Neuron (in vitro differentiated cells): Measurements from ENCODE around the gene ZNF205.
"Not testable (repeated sequence)": the region's sequence is repeated elsewhere in the genome, so short reads cannot be mapped to it uniquely, and the experiment has no call there.

ENCODE experiments used
- H2AFZ ChIP-seq: one replicate; pipeline ENCODE4 v1.6.1; 2013; ENCODE audit warnings: low read depth, mild to moderate bottlenecking, inconsistent platforms, low read length, moderate library complexity
- H3K27me3 ChIP-seq: one replicate; pipeline ENCODE4 v1.6.1; 2013; ENCODE audit warnings: low read length; ENCODE audit not compliant: insufficient read depth
- H3K36me3 ChIP-seq: one replicate; pipeline ENCODE4 v1.6.1; 2013; ENCODE audit warnings: low read length; ENCODE audit not compliant: insufficient read depth
- H3K4me1 ChIP-seq: one replicate; pipeline ENCODE4 v1.6.1; 2013; ENCODE audit warnings: low read length; ENCODE audit not compliant: insufficient read depth
- H3K4me3 ChIP-seq: 2 replicates; pipeline ENCODE4 v1.5.1; 2013; ENCODE audit warnings: mild to moderate bottlenecking, low read length, moderate library complexity
- H3K9me3 ChIP-seq: one replicate; pipeline ENCODE4 v1.6.1; 2013; ENCODE audit warnings: low read length

The ZNF205 gene

DNA sequence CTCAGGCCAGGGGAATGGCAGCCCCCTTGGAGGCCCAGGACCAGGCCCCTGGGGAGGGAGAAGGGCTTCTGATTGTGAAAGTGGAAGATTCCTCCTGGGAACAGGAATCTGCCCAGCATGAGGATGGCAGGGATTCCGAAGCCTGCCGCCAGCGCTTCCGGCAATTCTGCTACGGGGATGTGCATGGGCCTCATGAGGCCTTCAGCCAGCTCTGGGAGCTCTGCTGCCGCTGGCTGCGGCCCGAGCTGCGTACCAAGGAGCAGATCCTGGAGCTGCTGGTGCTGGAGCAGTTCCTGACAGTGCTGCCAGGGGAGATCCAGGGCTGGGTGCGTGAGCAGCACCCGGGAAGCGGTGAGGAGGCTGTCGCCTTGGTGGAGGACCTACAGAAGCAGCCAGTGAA lies 24.9 kb downstream of the ZNF205 start:
- Histone ChIP-seq H3K4me1 (peaks cover 39% of the 10 kb centered on the region), H3K27me3 (no peaks in the 10 kb centered on the region), H3K36me3 (peaks cover 17% of the 10 kb centered on the region), H3K9me3 (no peaks in the 10 kb centered on the region), H3K4me3 (no peak overlapping the region), H2AFZ (no peak overlapping the region)

DNA sequence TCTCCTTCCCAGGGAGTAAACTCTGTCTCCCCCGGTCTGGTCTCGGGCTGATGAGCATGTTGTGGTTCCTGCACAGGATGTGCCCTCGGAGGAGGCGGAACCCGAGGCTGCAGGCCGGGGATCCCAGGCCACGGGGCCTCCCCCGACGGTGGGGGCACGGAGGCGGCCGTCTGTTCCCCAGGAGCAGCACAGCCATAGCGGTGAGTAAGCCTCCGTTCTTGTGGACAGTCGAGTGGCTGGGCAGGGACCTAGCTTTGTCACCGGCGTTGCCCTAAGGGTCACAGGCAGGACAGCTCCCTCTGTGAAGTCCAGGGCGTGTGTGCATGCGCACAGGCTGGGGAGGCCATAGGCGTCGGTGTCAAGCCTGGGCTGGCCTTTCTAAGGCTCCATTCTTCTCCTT lies 26.0 kb downstream of the ZNF205 start:
- no peak overlapping the region for H2AFZ ChIP-seq
- no peak overlapping the region for H3K4me3 ChIP-seq
- H3K4me1 ChIP-seq, result peaks cover 34% of the 10 kb centered on the region
- no peaks in the 10 kb centered on the region for H3K27me3 ChIP-seq
- H3K36me3 ChIP-seq, result peaks cover 23% of the 10 kb centered on the region
- H3K9me3 ChIP-seq, result no peaks in the 10 kb centered on the region

DNA sequence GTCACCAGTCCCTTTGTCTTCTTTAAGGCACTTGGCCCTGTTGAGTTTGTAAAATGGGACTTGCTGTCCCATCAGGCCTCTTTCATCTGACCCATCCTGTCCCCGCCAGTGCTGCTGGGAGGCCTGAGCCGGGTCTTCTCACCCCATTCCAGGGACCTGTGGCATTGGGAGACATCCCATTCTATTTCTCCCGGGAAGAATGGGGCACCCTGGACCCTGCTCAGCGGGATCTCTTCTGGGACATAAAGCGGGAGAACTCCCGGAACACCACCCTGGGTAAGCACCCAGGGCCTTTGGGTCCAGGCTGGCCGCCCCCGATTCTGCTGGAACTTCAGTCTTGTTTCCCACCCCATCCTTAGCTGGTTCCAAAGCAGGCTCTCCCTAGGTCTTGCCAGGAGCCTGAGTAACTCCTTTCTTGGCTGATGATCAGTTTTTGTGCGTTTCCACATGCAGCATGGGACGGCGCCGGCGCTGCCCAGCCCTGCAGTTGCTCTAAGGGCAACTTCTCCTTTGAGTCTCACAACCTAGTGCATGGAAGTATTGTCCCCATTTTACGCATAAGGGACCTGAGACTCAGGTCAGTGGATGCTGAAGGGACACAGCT lies 26.5 kb downstream of the ZNF205 start:
- no peaks in the 10 kb centered on the region for H3K9me3 ChIP-seq
- H2AFZ ChIP-seq, result no peak overlapping the region
- H3K27me3 ChIP-seq, result no peaks in the 10 kb centered on the region
- H3K4me3 ChIP-seq, result no peak overlapping the region
- H3K4me1 ChIP-seq, result peaks cover 31% of the 10 kb centered on the region
- H3K36me3 ChIP-seq, result peaks cover 23% of the 10 kb centered on the region

DNA sequence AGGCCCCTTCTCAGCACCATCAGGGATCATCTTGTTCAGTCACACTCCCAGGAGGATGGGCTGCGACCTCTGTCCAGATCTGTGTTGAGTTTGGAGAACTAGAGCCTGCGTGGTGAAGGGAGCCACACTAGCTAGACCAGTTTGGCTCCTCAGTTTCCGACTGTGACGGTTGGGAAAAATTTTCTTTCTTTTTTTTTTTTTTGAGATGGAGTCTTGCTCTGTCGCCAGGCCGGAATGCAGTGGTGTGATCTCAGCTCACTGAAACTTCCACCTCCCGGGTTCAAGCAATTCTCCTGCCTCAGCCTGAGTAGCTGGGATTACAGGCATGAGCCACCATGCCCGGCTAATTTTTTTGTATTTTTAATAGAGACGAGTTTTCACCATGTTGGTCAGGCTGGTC lies 27.2 kb downstream of the ZNF205 start:
- H3K27me3 ChIP-seq, H2AFZ ChIP-seq, H3K9me3 ChIP-seq, H3K4me3 ChIP-seq: not testable (repeated sequence)
- H3K36me3 ChIP-seq, result peaks cover 23% of the 10 kb centered on the region
- peaks cover 31% of the 10 kb centered on the region for H3K4me1 ChIP-seq

DNA sequence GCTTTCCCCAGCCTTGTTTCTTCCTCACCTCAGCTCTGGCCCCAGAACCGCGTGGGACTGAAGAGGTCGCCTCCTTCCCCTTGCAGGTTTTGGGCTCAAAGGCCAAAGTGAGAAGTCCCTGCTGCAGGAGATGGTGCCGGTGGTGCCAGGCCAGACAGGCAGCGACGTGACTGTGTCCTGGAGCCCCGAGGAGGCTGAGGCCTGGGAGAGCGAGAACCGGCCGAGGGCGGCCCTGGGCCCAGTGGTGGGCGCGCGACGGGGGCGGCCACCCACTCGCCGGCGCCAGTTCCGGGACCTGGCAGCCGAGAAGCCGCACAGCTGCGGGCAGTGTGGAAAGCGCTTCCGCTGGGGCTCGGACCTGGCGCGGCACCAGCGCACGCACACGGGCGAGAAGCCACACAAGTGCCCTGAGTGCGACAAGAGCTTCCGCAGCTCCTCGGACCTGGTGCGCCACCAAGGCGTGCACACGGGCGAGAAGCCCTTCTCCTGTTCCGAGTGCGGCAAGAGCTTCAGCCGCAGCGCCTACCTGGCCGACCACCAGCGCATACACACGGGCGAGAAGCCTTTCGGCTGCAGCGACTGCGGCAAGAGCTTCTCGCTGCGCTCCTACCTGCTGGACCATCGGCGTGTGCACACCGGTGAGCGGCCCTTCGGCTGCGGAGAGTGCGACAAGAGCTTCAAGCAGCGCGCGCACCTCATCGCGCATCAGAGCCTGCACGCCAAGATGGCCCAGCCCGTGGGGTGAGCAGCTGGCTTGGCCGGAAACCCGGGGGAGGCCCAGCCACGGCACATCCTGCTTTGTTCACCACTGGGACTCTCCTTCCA lies 28.4 kb downstream of the ZNF205 start:
- Histone ChIP-seq H3K4me3 (no peak overlapping the region), H3K4me1 (peaks cover 26% of the 10 kb centered on the region), H3K27me3 (no peaks in the 10 kb centered on the region), H2AFZ (no peak overlapping the region), H3K9me3 (no peaks in the 10 kb centered on the region), H3K36me3 (peaks cover 23% of the 10 kb centered on the region)

DNA sequence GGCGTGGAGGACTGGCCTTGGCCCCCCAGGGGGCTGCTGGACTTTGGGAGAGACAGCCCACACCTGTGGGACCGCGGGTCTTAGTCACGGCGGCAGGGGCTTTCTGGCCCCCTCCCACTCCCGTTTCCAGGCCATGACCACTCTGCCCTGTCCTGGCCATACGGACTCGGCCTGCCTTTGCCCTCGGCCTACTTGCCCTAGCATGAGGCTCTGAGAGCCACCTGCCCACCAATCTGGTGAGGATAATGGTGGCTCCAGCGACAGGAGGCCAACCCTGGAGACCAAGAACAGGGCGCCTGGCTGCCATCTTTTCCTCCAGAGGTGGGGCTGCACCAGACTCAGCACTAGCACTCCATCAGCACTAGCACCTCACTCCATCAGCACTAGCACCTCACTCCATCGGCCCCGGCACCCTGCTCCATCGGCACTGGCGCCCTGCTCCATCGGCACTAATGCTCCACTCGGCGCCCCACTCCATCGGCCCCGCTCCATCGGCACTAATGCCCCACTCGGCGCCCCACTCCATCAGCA lies 29.5 kb downstream of the ZNF205 start:
- Histone ChIP-seq H3K4me3 (no peak overlapping the region), H3K4me1 (peaks cover 21% of the 10 kb centered on the region), H2AFZ (no peak overlapping the region), H3K27me3 (no peaks in the 10 kb centered on the region), H3K36me3 (peaks cover 23% of the 10 kb centered on the region), H3K9me3 (no peaks in the 10 kb centered on the region)

DNA sequence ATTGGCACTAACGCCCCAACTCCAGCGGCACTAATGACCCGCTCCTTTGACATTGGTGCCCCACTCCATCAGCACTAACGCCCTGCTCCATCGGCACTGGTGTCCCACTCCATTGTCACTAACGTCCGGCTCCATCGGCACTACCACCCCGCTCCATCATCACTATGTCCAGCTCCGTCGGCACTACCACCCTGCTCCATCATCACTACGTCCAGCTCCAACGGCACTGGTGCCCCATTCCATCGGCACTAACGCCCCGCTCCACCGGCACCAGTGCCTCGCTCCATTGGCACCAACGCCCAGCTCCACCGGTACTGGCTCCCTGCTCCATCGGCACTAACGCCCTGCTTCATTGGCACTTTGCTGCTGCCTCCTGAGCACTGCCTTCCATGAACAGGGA lies 29.9 kb downstream of the ZNF205 start:
- peaks cover 23% of the 10 kb centered on the region for H3K36me3 ChIP-seq

DNA sequence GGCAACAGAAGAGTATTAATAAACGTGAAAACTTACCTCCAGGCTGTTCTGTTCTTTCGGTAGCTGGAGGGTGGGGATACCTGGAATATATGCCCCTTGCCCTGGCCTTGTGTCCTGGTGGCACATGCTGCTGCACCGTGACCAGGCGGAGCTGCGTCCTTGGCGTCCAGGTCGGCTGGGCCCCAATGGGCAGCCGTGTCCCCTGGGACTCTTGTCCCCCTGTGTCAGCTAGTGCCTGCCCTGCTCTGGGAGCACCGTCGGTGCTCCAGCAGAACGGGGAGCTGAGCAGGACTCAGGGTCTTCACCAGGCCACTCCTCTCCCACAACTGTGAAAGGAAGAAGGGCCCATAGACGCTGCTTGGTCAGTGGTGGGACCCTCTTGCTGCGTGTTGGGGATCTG lies 30.4 kb downstream of the ZNF205 start:
- H3K36me3 ChIP-seq, result peaks cover 23% of the 10 kb centered on the region
- H3K4me1 ChIP-seq, result peaks cover 11% of the 10 kb centered on the region

More for the DNA sequence above, 29.9 kb downstream of the ZNF205 start:
- peaks cover 16% of the 10 kb centered on the region for H3K4me1 ChIP-seq
- no peak overlapping the region for H2AFZ ChIP-seq
- H3K4me3 ChIP-seq, result no peak overlapping the region
- no peaks in the 10 kb centered on the region for H3K9me3 ChIP-seq
- H3K27me3 ChIP-seq, result no peaks in the 10 kb centered on the region

DNA sequence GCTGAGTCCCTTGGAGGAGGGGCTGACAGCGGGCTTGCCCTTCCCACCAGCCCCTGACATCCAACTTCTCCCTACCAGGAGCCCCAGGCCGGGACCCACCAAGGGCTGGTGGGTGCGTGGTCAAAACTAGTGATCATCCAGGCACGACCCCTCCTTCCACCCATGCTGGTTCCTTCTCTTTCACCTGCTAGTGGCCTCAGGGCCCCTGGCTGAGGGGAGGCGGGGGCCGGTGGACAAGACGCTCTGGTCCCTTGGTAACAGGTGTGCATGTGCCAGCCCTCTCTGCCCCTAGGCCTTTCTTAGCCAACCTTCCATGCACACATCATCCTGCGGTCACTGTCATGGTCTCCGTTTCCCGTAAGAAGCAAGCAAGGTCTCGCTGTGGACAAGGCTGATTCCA lies 30.8 kb downstream of the ZNF205 start:
- Histone ChIP-seq H3K4me3 (no peak overlapping the region), H2AFZ (no peak overlapping the region), H3K9me3 (no peaks in the 10 kb centered on the region), H3K36me3 (peaks cover 23% of the 10 kb centered on the region), H3K27me3 (no peaks in the 10 kb centered on the region), H3K4me1 (peaks cover 7% of the 10 kb centered on the region)

More for the DNA sequence above, 30.4 kb downstream of the ZNF205 start:
- Histone ChIP-seq H3K9me3 (no peaks in the 10 kb centered on the region), H2AFZ (no peak overlapping the region), H3K4me3 (no peak overlapping the region), H3K27me3 (no peaks in the 10 kb centered on the region)

DNA sequence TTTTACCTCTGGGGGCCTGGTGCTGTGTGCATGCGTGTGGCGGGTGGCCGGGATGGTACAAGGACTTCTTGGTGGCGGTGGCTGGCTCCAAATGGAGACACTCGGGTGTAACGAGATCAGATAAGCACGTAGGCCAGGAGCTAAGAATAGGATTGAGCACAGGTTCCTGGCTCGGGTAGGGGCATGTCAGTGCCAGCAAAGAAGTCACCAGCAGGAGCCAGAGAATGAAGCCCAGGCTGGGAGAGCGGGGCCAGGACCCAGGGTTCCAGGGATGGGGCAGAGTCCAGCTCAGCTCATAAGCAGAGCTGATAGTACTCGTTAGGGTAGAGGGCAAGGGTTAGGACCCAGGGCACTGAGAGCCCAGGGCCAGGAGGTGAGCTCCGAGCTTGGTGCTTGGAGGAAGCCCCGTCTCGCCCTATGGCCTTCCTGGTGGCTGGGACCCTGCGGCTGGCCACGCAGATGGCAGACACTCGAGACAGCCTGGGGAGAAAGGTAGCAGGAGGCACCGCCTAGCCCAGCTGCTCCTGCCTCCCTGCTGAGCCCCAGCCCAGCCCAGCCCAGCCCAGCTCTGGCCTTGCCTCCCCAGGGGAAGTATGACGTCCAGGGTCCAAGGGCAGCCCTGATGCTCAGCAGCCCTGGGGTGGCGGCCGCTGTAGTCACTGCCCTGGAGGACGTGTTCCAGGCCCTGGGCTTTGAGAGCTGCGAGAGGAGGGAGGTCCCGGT lies 31.4 kb downstream of the ZNF205 start:
- Histone ChIP-seq H3K27me3 (no peaks in the 10 kb centered on the region), H2AFZ (no peak overlapping the region), H3K4me1 (peaks cover 2% of the 10 kb centered on the region), H3K4me3 (no peak overlapping the region), H3K9me3 (no peaks in the 10 kb centered on the region), H3K36me3 (peaks cover 23% of the 10 kb centered on the region)

DNA sequence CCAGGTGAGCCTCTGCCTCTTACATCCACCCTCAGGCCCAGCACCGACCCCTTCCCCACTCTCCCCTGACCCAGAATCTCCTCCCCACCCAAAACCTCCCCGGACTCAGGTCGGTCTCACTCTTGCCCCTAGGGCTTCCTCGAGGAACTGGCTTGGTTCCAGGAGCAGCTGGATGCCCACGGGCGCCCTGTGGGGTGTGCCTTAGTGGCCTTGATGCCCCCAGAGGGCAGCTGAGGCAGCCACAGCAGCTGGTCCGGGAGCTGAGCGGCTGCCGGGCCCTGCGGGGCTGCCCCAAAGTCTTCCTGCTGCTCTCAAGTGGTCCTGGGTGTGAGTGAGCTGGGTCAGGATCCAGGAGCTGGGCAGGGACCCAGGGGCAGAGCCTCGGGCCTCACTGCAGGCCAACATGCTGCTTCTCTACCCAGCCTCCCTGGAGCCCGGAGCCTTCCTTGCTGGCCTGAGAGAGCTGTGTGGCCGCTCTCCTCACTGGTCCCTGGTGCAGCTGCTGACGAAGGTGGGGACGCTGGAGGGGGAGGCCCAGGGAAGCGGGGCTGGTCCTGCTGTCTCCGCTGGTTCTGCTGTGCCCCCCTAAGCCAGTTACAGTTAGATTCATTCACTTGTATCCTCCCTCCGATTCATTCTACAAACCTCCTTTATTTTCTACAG lies 32.1 kb downstream of the ZNF205 start:
- peaks cover 19% of the 10 kb centered on the region for H3K36me3 ChIP-seq
- H3K9me3 ChIP-seq, result no peaks in the 10 kb centered on the region
- no peaks in the 10 kb centered on the region for H3K27me3 ChIP-seq
- H3K4me3 ChIP-seq, result no peak overlapping the region
- peaks cover 4% of the 10 kb centered on the region for H3K4me1 ChIP-seq
- no peak overlapping the region for H2AFZ ChIP-seq

DNA sequence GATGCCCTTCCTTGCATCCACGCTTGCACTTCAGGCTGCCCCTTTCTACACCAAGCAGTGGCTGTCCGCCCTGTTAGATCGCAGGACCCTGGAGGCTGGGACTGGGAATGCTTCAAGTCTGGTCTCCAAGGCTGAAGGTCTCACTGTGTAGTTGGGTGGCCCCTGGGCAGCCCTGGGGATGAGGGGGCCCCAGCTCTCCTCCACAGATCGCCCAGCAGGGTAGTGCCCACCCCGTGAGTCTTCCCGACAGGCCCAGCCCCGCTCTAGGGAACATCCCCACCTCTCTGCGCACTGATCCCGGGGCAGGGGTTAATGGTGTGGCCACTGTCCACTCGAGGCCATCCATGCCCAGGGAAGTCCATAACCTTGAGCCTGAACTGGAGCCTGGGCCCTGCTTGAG lies 32.8 kb downstream of the ZNF205 start:
- Histone ChIP-seq H3K36me3 (peaks cover 19% of the 10 kb centered on the region), H3K27me3 (no peaks in the 10 kb centered on the region), H2AFZ (no peak overlapping the region), H3K4me3 (no peak overlapping the region), H3K4me1 (peaks cover 5% of the 10 kb centered on the region), H3K9me3 (no peaks in the 10 kb centered on the region)

DNA sequence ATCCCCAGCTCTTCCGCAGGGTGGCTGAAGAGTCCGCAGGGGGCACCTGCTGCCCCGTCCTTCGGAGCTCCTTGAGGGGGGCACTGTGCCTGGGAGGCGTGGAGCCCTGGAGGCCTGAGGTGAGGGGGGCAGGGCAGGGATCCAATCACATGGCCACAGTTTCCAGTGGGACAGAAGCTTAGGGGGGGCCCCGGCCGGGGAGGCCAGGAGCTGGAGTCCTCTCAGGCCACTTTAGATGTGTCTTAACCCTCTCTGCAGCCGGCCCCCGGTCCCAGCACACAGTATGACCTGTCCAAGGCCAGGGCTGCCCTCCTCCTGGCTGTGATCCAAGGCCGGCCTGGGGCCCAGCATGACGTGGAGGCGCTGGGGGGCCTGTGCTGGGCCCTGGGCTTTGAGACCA lies 33.3 kb downstream of the ZNF205 start:
- Histone ChIP-seq H3K4me1 (peaks cover 5% of the 10 kb centered on the region), H2AFZ (no peak overlapping the region), H3K36me3 (peaks cover 19% of the 10 kb centered on the region), H3K4me3 (no peak overlapping the region), H3K9me3 (no peaks in the 10 kb centered on the region), H3K27me3 (no peaks in the 10 kb centered on the region)
